Keratinocyte (primary cell): ENCODE data around the gene C17orf58.

Source experiments
- EZH2 ChIP-seq: IDR thresholded peaks from one replicate; pipeline ENCODE4 v1.6.1; 2012; ENCODE audit warnings: inconsistent platforms, mild to moderate bottlenecking, low read length, moderate library complexity
- TF ChIP-seq, protein P1 (sequence below), 3 experiments: IDR thresholded peaks in 1 of 3; conservative IDR thresholded peaks in 1 of 3; optimal IDR thresholded peaks in 1 of 3; 2 replicates in 2 of 3; 3 replicates in 1 of 3; pipeline versions ENCODE3 to v1.5.1; 2011; ENCODE audit warnings: low read length in 3 of 3, mild to moderate bottlenecking in 3 of 3, moderate library complexity in 2 of 3, control low read depth in 1 of 3, inconsistent platforms in 1 of 3; ENCODE audit not compliant: insufficient read depth in 2 of 3; ENCODE audit errors: extremely low read depth in 1 of 3

DNA sequence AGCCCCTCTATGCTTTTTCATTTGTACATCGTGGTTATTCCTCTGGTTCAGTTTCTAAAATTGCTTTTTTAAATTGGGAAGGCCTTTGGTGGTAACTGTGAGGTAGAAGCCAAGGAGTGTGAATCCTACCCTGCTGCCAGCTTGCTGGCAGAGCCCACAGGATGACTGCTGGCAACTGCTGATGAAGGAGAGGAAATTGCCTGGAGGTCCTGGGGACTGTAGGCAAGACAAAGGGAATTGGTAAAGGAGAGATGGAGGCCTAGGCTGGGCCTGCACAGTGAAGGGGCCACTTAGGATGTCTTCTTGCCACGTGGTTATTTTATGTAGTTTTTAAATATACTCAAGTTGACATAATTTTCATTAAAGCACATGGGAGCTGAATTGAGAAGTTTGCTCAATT is 15.8 kb downstream of the C17orf58 start:
- TF ChIP-seq, protein P1, sequence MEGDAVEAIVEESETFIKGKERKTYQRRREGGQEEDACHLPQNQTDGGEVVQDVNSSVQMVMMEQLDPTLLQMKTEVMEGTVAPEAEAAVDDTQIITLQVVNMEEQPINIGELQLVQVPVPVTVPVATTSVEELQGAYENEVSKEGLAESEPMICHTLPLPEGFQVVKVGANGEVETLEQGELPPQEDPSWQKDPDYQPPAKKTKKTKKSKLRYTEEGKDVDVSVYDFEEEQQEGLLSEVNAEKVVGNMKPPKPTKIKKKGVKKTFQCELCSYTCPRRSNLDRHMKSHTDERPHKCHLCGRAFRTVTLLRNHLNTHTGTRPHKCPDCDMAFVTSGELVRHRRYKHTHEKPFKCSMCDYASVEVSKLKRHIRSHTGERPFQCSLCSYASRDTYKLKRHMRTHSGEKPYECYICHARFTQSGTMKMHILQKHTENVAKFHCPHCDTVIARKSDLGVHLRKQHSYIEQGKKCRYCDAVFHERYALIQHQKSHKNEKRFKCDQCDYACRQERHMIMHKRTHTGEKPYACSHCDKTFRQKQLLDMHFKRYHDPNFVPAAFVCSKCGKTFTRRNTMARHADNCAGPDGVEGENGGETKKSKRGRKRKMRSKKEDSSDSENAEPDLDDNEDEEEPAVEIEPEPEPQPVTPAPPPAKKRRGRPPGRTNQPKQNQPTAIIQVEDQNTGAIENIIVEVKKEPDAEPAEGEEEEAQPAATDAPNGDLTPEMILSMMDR (optimal IDR thresholded peaks at IDR 0.05 in 1 of 3, IDR thresholded peaks at IDR 0.05 in 1 of 3, conservative IDR thresholded peaks at IDR 0.05 in 1 of 3; ENCODE audit: extremely low read depth in 1 of 3, insufficient read depth in 2 of 3, low read length in 3 of 3): no peak
- TF ChIP-seq EZH2: no peak
